Inflammatory macrophage treated with lipopolysaccharide for 4 hours (primary cell): ENCODE results near the gene ZNF365.

Source experiments
- DNase-seq: peaks from one replicate; pipeline ENCODE4 v3.0.0-alpha.2; 2020

Gene ZNF365

GRCh38 chr10:62424026-62424425 lies 49.9 kb downstream of the ZNF365 start:
- no peak for DNase-seq

DNA sequence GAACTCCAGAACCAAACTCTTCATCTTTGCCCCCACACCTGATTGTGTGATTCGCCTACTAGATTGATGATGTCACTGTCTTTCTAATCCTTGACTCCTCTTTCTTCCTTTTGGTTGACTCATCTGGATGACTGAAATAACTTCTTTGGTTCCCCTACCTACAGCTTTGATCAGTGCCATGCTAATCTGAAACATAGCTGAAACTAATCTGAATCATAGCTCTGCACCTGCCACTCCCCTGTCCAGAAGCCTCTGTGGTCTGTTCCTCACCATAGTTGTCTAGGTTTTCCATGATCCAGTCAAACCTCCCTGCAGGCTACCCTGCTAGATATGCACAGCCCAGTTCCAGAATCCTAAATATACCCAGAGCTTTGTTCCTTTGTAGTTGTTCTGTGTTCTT lies 51.9 kb downstream of the ZNF365 start:
- DNase-seq = peak; percentile 9

GRCh38 chr10:62426600-62426999 lies 52.4 kb downstream of the ZNF365 start:
- no peak for DNase-seq

DNA sequence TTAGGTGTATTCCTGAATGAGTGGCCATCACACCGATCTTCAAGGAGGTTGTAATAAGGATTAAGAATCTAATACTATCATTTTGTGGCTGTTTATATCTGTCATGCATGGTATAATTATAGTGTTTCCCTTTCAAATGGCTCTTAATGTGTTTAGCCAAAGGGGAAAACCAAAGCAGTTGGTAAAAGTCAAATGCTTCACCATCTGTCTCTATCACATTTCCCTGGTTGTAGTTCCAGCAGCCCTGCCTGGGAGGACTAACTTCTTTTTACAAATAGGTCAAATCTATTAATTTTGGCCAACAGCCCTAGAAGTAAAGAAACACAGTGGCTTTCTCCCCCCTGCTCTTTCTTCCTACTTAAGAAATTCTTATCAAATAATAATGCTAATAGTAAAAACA lies 56.7 kb downstream of the ZNF365 start:
- DNase-seq = no peak

DNA sequence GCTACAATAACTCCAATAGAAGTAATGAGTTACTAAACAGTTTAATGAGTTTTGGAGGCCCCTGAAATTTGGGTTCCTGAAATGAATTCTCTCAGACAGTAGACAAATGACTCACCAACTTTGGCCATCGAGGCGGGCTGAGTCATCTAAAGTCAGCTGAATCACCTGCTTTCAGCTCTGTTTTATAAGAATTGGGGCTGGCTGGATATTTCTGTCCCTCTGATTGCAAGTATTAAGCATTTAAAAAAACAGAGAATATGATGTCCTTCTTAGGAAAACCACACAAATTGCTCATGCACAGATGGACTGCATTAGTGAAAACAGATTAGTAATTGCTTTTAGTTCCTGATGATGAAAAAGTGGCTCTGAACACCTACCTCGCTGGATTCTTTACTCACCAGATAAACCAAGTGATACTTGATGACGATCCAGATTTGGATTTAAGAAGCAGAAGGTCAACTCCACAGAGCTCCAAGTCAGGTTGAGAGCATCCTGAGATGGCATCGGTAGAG lies 59.1 kb downstream of the ZNF365 start:
- DNase-seq = peak; percentile 89

GRCh38 chr10:62433901-62434300 lies 59.7 kb downstream of the ZNF365 start:
- no peak for DNase-seq

DNA sequence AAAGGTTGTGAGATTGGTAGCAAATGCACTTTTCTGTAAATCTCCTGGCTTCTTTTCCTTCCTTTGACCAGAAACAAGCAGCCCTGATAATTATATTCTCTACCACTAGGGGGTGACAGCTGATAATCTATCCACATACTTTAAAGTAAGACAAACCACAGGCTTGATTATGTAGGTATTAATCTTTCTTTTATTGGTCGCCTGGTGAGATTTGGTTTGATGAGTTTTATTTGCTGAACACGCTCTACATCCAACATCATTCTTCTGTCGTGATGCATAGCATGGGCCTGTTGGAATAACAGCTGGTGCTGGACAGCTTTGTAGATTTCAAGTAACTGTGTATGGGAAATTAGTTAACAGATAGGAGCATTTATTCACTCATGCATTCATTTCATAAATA lies 63.5 kb downstream of the ZNF365 start:
- peak; percentile 73 for DNase-seq

GRCh38 chr10:62442006-62442405 lies 67.8 kb downstream of the ZNF365 start:
- DNase-seq = no peak

GRCh38 chr10:62442894-62443669 lies 68.9 kb downstream of the ZNF365 start:
- DNase-seq = no peak

- no peak for DNase-seq
These were observed 69.7 kb downstream of the ZNF365 start for GRCh38 chr10:62443866-62444265.

- no peak for DNase-seq
These were observed 72.5 kb downstream of the ZNF365 start for GRCh38 chr10:62446627-62447026.

GRCh38 chr10:62450912-62451610 lies 76.9 kb downstream of the ZNF365 start:
- peak; percentile 18 for DNase-seq

- DNase-seq = no peak
These were observed 77.4 kb downstream of the ZNF365 start for GRCh38 chr10:62451611-62451975.
